SU-DHL-6 (cell line): ENCODE data around the gene AGPAT4.

Experiments
- H2AFZ ChIP-seq: fragments of 200-600 bp; sonication (generic); 2 replicates; pipeline ENCODE4 v1.6.1; 2014; ENCODE audit warnings: low read depth, mild to moderate bottlenecking, moderate library complexity, mixed read lengths, antibody characterized with exemption, low read length; ENCODE audit not compliant: severe bottlenecking
- H3F3A ChIP-seq: fragments of 200-600 bp; shearing (Covaris generic); 2 replicates; pipeline ENCODE4 v1.6.0; 2016; ENCODE audit warnings: antibody characterized with exemption, mild to moderate bottlenecking; ENCODE audit not compliant: insufficient read depth
- H3K27ac ChIP-seq: fragments of 200-600 bp; sonication (generic); 2 replicates; pipeline ENCODE4 v1.5.1; 2016; ENCODE audit warnings: low read depth, mild to moderate bottlenecking, low read length, moderate library complexity, mixed read lengths
- H3K27me3 ChIP-seq: fragments of 200-600 bp; sonication (generic), shearing (Covaris generic); 2 replicates; pipeline ENCODE4 v1.6.0; 2014; ENCODE audit warnings: mild to moderate bottlenecking, low read length
- H3K36me3 ChIP-seq: fragments of 200-600 bp; sonication (generic); 2 replicates; pipeline ENCODE4 v1.6.1; 2014; ENCODE audit warnings: mild to moderate bottlenecking, low read length, mixed read lengths
- H3K4me2 ChIP-seq: fragments of 300-600, 200-600 bp; shearing (Covaris generic), sonication (generic); 2 replicates; pipeline ENCODE4 v1.6.0; 2014; ENCODE audit warnings: low read length, low read depth, mild to moderate bottlenecking; ENCODE audit not compliant: poor library complexity, severe bottlenecking
- H3K4me3 ChIP-seq: fragments of 200-600 bp; sonication (generic); 2 replicates; pipeline ENCODE4 v1.5.1; 2014; ENCODE audit warnings: antibody characterized with exemption, low read length, mild to moderate bottlenecking, mixed read lengths; ENCODE audit not compliant: insufficient read depth, poor library complexity, severe bottlenecking
- H3K79me2 ChIP-seq: fragments of 200-600 bp; sonication (generic); 2 replicates; pipeline ENCODE4 v1.6.1; 2014; ENCODE audit warnings: mild to moderate bottlenecking, low read length, moderate library complexity; ENCODE audit not compliant: insufficient read depth
- H3K9ac ChIP-seq: fragments of 200-600 bp; sonication (generic); 2 replicates; pipeline ENCODE4 v1.7.0; 2014; ENCODE audit warnings: mild to moderate bottlenecking, low read length
- H3K9me2 ChIP-seq: fragments of 200-600 bp; sonication (generic); replicated peaks from 2 replicates; pipeline ENCODE4 v1.6.1; 2014; ENCODE audit warnings: low read length; ENCODE audit not compliant: insufficient read depth
- H3K9me3 ChIP-seq: fragments of 200-600 bp; sonication (generic); 2 replicates; pipeline ENCODE4 v1.6.1; 2014; ENCODE audit warnings: low read length, mixed read lengths; ENCODE audit not compliant: insufficient read depth
- H4K20me1 ChIP-seq: fragments of 200-600 bp; sonication (generic); 2 replicates; pipeline ENCODE4 v1.6.1; 2014; ENCODE audit warnings: low read depth, mild to moderate bottlenecking, antibody characterized with exemption, low read length, moderate library complexity, mixed read lengths
- CTCF ChIP-seq: fragments of 200-600 bp; sonication (generic); IDR thresholded peaks from one replicate; pipeline ENCODE4 v1.5.1; 2017; ENCODE audit warnings: antibody characterized with exemption, mild to moderate bottlenecking, low read length, moderate library complexity; ENCODE audit not compliant: insufficient read depth, poor library complexity, severe bottlenecking
- EZH2phosphoT487 ChIP-seq: fragments of 200-600 bp; sonication (generic), shearing (Covaris generic); conservative IDR thresholded peaks from 2 replicates; pipeline ENCODE4 v1.6.1; 2018; ENCODE audit warnings: mild to moderate bottlenecking, antibody characterized with exemption, low read length, moderate library complexity, mixed read lengths

AGPAT4 gene

GRCh38 chr6:161237176-161237575, 36.7 kb downstream of the AGPAT4 start:
- H4K20me1 ChIP-seq = no peaks in the 10 kb centered on the region
- no peak for TF ChIP-seq CTCF
- TF ChIP-seq EZH2phosphoT487 = no peak
- no peaks in the 10 kb centered on the region for H3K36me3 ChIP-seq
- no peaks in the 10 kb centered on the region for H3K9me2 ChIP-seq
- H3K79me2 ChIP-seq = no peaks in the 10 kb centered on the region
- no peaks in the 10 kb centered on the region for H3K9me3 ChIP-seq
- no peak overlapping the region for H2AFZ ChIP-seq
- no peak overlapping the region for H3K9ac ChIP-seq
- no peak overlapping the region for H3K27ac ChIP-seq
- H3F3A ChIP-seq = no peaks in the 10 kb centered on the region
- no peak overlapping the region for H3K4me3 ChIP-seq
- no peak overlapping the region for H3K4me2 ChIP-seq
- H3K27me3 ChIP-seq = no peaks in the 10 kb centered on the region

GRCh38 chr6:161235776-161236633, 37.9 kb downstream of the AGPAT4 start:
- H3K27ac ChIP-seq = no peak overlapping the region
- no peaks in the 10 kb centered on the region for H3K36me3 ChIP-seq
- no peak overlapping the region for H2AFZ ChIP-seq
- H3K9me3 ChIP-seq = no peaks in the 10 kb centered on the region
- TF ChIP-seq CTCF (no peak), EZH2phosphoT487 (no peak)
- H3K4me3 ChIP-seq = no peak overlapping the region
- no peaks in the 10 kb centered on the region for H3K27me3 ChIP-seq
- no peak overlapping the region for H3K9ac ChIP-seq
- H4K20me1 ChIP-seq = no peaks in the 10 kb centered on the region
- no peaks in the 10 kb centered on the region for H3F3A ChIP-seq
- H3K4me2 ChIP-seq = no peak overlapping the region
- H3K79me2 ChIP-seq = no peaks in the 10 kb centered on the region
- no peaks in the 10 kb centered on the region for H3K9me2 ChIP-seq

GRCh38 chr6:161233986-161234661, 39.7 kb downstream of the AGPAT4 start:
- Histone ChIP-seq H3K27ac (no peak overlapping the region), H3K79me2 (no peaks in the 10 kb centered on the region), H3F3A (no peaks in the 10 kb centered on the region), H3K9ac (no peak overlapping the region), H4K20me1 (no peaks in the 10 kb centered on the region), H3K4me2 (no peak overlapping the region), H3K4me3 (no peak overlapping the region), H3K27me3 (no peaks in the 10 kb centered on the region), H2AFZ (no peak overlapping the region), H3K36me3 (no peaks in the 10 kb centered on the region), H3K9me3 (no peaks in the 10 kb centered on the region), H3K9me2 (no peaks in the 10 kb centered on the region)
- TF ChIP-seq EZH2phosphoT487 (no peak), CTCF (no peak)
